Measurements from ENCODE around the gene LRP2BP. TPM values are rescaled to one million over a fixed set of nuclear protein-coding genes. Genes with fewer than 3 reads are reported as not detected.
"Not testable (repeated sequence)": the region's sequence is repeated elsewhere in the genome, so short reads cannot be mapped to it uniquely, and the experiment has no call there.

Gene LRP2BP
- polyA plus RNA-seq, 2 of the 4 experiments (the other 2 are of a cell fraction): 0.23 to 0.37 TPM

- H3K4me3 ChIP-seq: no peak overlapping the region
- no peak overlapping the region for H3K27ac ChIP-seq
- CTCF ChIA-PET: no interaction called here
- H3K4me1 ChIP-seq: peaks cover 14% of the 10 kb centered on the region; the same call in 2 of the 3 replicates
- FAIRE-seq (no peak), ATAC-seq (no peak), DNase-seq (ENCODE audit: low read depth in 1 of 2, low spot score in 1 of 2) (no peak)
- WGBS (ENCODE audit: missing lambda C conversion rate): 64% methylated on average over 2 of the region's 2 CpGs
- POLR2A ChIA-PET: no interaction called here
- TF ChIP-seq RFX5 (IDR thresholded peaks at IDR 0.05): no peak
- no peak for TF ChIP-seq ELK1 (IDR thresholded peaks at IDR 0.05; ENCODE audit: low read depth, low read length)
- no peaks in the 10 kb centered on the region for H3K9me3 ChIP-seq
- H3K4me2 ChIP-seq: no peak overlapping the region
Observed at GRCh38 chr4:185322803-185323202, 72.9 kb downstream of the LRP2BP start.

GRCh38 chr4:185318679-185319078 is 77.0 kb downstream of the LRP2BP start:
- ChIA-PET CTCF (interaction anchor here (1.2 kb wide), 1 partner anchor 11 kb away, joined by 3 read pairs; no protein-coding TSS in a partner anchor), POLR2A (no interaction called here)
- H3K4me3 ChIP-seq: no peak overlapping the region
- TF ChIP-seq EHF (CRISPR knock-in tag; IDR thresholded peaks at IDR 0.05) (no peak), ZFP36 (IDR thresholded peaks at IDR 0.05; ENCODE audit: borderline replicate concordance, partially characterized antibody) (no peak), CEBPB (IDR thresholded peaks at IDR 0.05) (no peak), MAFK (IDR thresholded peaks at IDR 0.05; ENCODE audit: partially characterized antibody) (peak; percentile 36)
- H3K4me1 ChIP-seq: peaks cover 15% of the 10 kb centered on the region; the same call in 2 of the 3 replicates
- FAIRE-seq (no peak), DNase-seq (ENCODE audit: low read depth in 1 of 2, low spot score in 1 of 2) (peak in 1 of 2 experiments; percentile 50), ATAC-seq (peak in 1 of 2 experiments; percentile 56; a peak in 3 of 6 replicates)
- no peaks in the 10 kb centered on the region for H3K9me3 ChIP-seq
- H3K4me2 ChIP-seq: peak overlapping the region; percentile 54
- H3K27ac ChIP-seq: peak overlapping the region; percentile 65 to 78
- 8% methylated on average over 2 of the region's 2 CpGs for WGBS (ENCODE audit: missing lambda C conversion rate)

- ATAC-seq (no peak), FAIRE-seq (no peak), DNase-seq (ENCODE audit: low read depth in 1 of 2, low spot score in 1 of 2) (no peak)
- Histone ChIP-seq H3K4me2 (peak overlapping the region; percentile 54; the same call in 1 of the 3 replicates), H3K27ac (peak overlapping the region; percentile 65 to 78; a peak in 2 of 6 replicates), H3K4me3 (no peak overlapping the region), H3K9me3 (no peaks in the 10 kb centered on the region), H3K4me1 (peaks cover 11% of the 10 kb centered on the region; the same call in 2 of the 3 replicates)
- TF ChIP-seq RAD21 (conservative IDR thresholded peaks at IDR 0.05 in 1 of 2, IDR thresholded peaks at IDR 0.05 in 1 of 2): no peak
- TF ChIP-seq BHLHE40 (IDR thresholded peaks at IDR 0.05; ENCODE audit: low read depth, low read length): no peak
- no peak for TF ChIP-seq FOXS1 (CRISPR knock-in tag; IDR thresholded peaks at IDR 0.05)
- TF ChIP-seq NPAS2 (CRISPR knock-in tag; IDR thresholded peaks at IDR 0.05; ENCODE audit: borderline replicate concordance): no peak
- TF ChIP-seq POLR2A (IDR thresholded peaks at IDR 0.05; ENCODE audit: low read length): no peak
- no peak for TF ChIP-seq JUN (IDR thresholded peaks at IDR 0.05)
- TF ChIP-seq CHD2 (IDR thresholded peaks at IDR 0.05; ENCODE audit: low read length, partially characterized antibody): no peak
- no peak for TF ChIP-seq SMC3 (IDR thresholded peaks at IDR 0.05)
- no peak for TF ChIP-seq MAFK (IDR thresholded peaks at IDR 0.05; ENCODE audit: partially characterized antibody)
- no peak for TF ChIP-seq ATOH8 (CRISPR knock-in tag; IDR thresholded peaks at IDR 0.05; ENCODE audit: low read depth)
- no peak for TF ChIP-seq ZNF302 (CRISPR knock-in tag; IDR thresholded peaks at IDR 0.05)
- TF ChIP-seq HOXA7 (CRISPR knock-in tag; IDR thresholded peaks at IDR 0.05): no peak
- no peak for TF ChIP-seq NFE2L2 (conservative IDR thresholded peaks at IDR 0.05; ENCODE audit: low read length)
- no peak for TF ChIP-seq RNF2 (IDR thresholded peaks at IDR 0.05; ENCODE audit: borderline replicate concordance, low read depth)
- POLR2A ChIA-PET: no interaction called here
- WGBS (ENCODE audit: missing lambda C conversion rate): 84% methylated on average over 1 of the region's 1 CpG
- CTCF ChIA-PET: no interaction called here
Observed at GRCh38 chr4:185317880-185318279, 77.8 kb downstream of the LRP2BP start.

GRCh38 chr4:185317462-185317861 is 78.3 kb downstream of the LRP2BP start:
- DNase-seq (ENCODE audit: low read depth in 1 of 2, low spot score in 1 of 2); ATAC-seq; POLR2A ChIA-PET; H3K4me2 ChIP-seq; FAIRE-seq; H3K27ac ChIP-seq; CTCF ChIA-PET; H3K4me3 ChIP-seq; H3K9me3 ChIP-seq: not testable (repeated sequence)
- 86% methylated on average over 3 of the region's 3 CpGs for WGBS (ENCODE audit: missing lambda C conversion rate)
- peaks cover 11% of the 10 kb centered on the region; the same call in 2 of the 3 replicates for H3K4me1 ChIP-seq

Small RNA genes within 50 kb of the gene (small RNA-seq; reads per million reads assigned to genes)
- 0 reads per million in 6 experiments for gene RF00019

Other genes with a start within 250 kb of the LRP2BP start
- 41.8 and 48.2 TPM in 2 replicates for gene CFAP97, start 191.9 kb downstream of the LRP2BP start, polyA plus RNA-seq (2011; rRNA removed)
- 15.7 to 16.3 TPM (median 15.8 TPM) in 3 replicates for gene CFAP97, start 191.9 kb downstream of the LRP2BP start, polyA plus RNA-seq (2017; fragmentation: RNase III; extraction: RNeasy Plus Mini Kit Qiagen cat#74134 plus additional on column Dnase treatment)
- 13.0 and 19.0 TPM in 2 replicates for gene SNX25, start 186.3 kb downstream of the LRP2BP start, polyA plus RNA-seq (2011; rRNA removed)
- 8.5 to 10.1 TPM (median 8.5 TPM) in 3 replicates for gene SNX25, start 186.3 kb downstream of the LRP2BP start, polyA plus RNA-seq (2017; fragmentation: RNase III; extraction: RNeasy Plus Mini Kit Qiagen cat#74134 plus additional on column Dnase treatment)
- gene ANKRD37, start 917 bp upstream of the LRP2BP start, polyA plus RNA-seq (2011; rRNA removed): 4.1 and 5.3 TPM in 2 replicates
- 2.7 to 3.5 TPM (median 3.0 TPM) in 3 replicates for gene ANKRD37, start 917 bp upstream of the LRP2BP start, polyA plus RNA-seq (2017; fragmentation: RNase III; extraction: RNeasy Plus Mini Kit Qiagen cat#74134 plus additional on column Dnase treatment)
- gene UFSP2, start 30.0 kb upstream of the LRP2BP start, polyA plus RNA-seq (2011; rRNA removed): 32.3 and 35.7 TPM in 2 replicates
- 14.8 to 16.0 TPM (median 15.1 TPM) in 3 replicates for gene UFSP2, start 30.0 kb upstream of the LRP2BP start, polyA plus RNA-seq (2017; fragmentation: RNase III; extraction: RNeasy Plus Mini Kit Qiagen cat#74134 plus additional on column Dnase treatment)
- gene CCDC110, start 75.8 kb upstream of the LRP2BP start, polyA plus RNA-seq (2011; rRNA removed): 0.04 and 0.06 TPM in 2 replicates
- 0.03 TPM in 1 of 3 replicates, not detected in the others for gene CCDC110, start 75.8 kb upstream of the LRP2BP start, polyA plus RNA-seq (2017; fragmentation: RNase III; extraction: RNeasy Plus Mini Kit Qiagen cat#74134 plus additional on column Dnase treatment)
- 0.37 and 0.48 TPM in 2 replicates for gene PDLIM3, start 139.6 kb upstream of the LRP2BP start, polyA plus RNA-seq (2011; rRNA removed)
- 0.12 to 0.18 TPM in 2 of 3 replicates, not detected in the other for gene PDLIM3, start 139.6 kb upstream of the LRP2BP start, polyA plus RNA-seq (2017; fragmentation: RNase III; extraction: RNeasy Plus Mini Kit Qiagen cat#74134 plus additional on column Dnase treatment)